ENCODE measurements around the gene RSRC1.

DNA sequence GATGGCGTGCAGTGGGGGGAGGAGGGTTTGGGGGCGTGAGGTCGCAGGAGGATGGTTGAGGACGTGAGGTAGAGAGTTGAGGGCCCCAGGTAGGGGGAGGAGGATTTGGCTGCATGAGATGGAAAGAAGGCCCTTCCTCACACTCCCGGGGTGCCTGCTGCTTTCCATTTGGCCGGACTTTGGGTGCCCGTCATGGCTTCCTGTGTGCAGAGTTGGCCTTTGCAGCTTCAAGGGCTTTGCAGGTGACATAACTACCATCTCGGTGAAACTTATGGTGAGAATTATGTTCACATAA lies 462.8 kb downstream of the RSRC1 start:
- TF ChIP-seq, protein P1, sequence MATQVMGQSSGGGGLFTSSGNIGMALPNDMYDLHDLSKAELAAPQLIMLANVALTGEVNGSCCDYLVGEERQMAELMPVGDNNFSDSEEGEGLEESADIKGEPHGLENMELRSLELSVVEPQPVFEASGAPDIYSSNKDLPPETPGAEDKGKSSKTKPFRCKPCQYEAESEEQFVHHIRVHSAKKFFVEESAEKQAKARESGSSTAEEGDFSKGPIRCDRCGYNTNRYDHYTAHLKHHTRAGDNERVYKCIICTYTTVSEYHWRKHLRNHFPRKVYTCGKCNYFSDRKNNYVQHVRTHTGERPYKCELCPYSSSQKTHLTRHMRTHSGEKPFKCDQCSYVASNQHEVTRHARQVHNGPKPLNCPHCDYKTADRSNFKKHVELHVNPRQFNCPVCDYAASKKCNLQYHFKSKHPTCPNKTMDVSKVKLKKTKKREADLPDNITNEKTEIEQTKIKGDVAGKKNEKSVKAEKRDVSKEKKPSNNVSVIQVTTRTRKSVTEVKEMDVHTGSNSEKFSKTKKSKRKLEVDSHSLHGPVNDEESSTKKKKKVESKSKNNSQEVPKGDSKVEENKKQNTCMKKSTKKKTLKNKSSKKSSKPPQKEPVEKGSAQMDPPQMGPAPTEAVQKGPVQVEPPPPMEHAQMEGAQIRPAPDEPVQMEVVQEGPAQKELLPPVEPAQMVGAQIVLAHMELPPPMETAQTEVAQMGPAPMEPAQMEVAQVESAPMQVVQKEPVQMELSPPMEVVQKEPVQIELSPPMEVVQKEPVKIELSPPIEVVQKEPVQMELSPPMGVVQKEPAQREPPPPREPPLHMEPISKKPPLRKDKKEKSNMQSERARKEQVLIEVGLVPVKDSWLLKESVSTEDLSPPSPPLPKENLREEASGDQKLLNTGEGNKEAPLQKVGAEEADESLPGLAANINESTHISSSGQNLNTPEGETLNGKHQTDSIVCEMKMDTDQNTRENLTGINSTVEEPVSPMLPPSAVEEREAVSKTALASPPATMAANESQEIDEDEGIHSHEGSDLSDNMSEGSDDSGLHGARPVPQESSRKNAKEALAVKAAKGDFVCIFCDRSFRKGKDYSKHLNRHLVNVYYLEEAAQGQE (IDR thresholded peaks at IDR 0.05; ENCODE audit: low read depth) = no peak
- TF ChIP-seq RAD21 (IDR thresholded peaks at IDR 0.05; ENCODE audit: low read depth) (no peak), TCF12 (IDR thresholded peaks at IDR 0.05; ENCODE audit: low read depth) (no peak), EP300 (IDR thresholded peaks at IDR 0.05; ENCODE audit: borderline replicate concordance) (no peak), CEBPB (IDR thresholded peaks at IDR 0.05) (no peak), TEAD4 (IDR thresholded peaks at IDR 0.05) (no peak), ZBTB7A (IDR thresholded peaks at IDR 0.05; ENCODE audit: low read depth) (no peak), TAF1 (IDR thresholded peaks at IDR 0.05; ENCODE audit: low read depth) (no peak)
- TF ChIP-seq, protein P2, sequence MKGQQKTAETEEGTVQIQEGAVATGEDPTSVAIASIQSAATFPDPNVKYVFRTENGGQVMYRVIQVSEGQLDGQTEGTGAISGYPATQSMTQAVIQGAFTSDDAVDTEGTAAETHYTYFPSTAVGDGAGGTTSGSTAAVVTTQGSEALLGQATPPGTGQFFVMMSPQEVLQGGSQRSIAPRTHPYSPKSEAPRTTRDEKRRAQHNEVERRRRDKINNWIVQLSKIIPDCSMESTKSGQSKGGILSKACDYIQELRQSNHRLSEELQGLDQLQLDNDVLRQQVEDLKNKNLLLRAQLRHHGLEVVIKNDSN (IDR thresholded peaks at IDR 0.05) = no peak

All from Ishikawa (cell line).